ENCODE measurements around the gene WWTR1.
A peak's percentile ranks its signal among the peaks of the same experiment; 100 is the strongest.

WWTR1 gene

GRCh38 chr3:149647285-149647684, 10.5 kb downstream of the WWTR1 start:
- Histone ChIP-seq H3K4me1 (peaks cover 25% of the 10 kb centered on the region), H3K9me3 (no peaks in the 10 kb centered on the region), H3K27me3 (ENCODE audit: low read depth) (no peaks in the 10 kb centered on the region), H3K4me3 (no peak overlapping the region), H3K36me3 (replicated peaks) (peaks cover 36% of the 10 kb centered on the region)
- DNase-seq (ENCODE audit: low spot score in 2 of 2) = no peak
- in situ Hi-C loops (cut with MboI; ENCODE audit: low sequenced_read_pairs) = no loop called here

- in situ Hi-C loops (cut with MboI; ENCODE audit: low sequenced_read_pairs) = no loop called here
- DNase-seq (ENCODE audit: low spot score in 2 of 2) = no peak
- H3K27me3 ChIP-seq (ENCODE audit: low read depth) = no peaks in the 10 kb centered on the region
- no peak overlapping the region for H3K4me3 ChIP-seq
- H3K9me3 ChIP-seq = no peaks in the 10 kb centered on the region
- H3K4me1 ChIP-seq = peaks cover 32% of the 10 kb centered on the region
- H3K36me3 ChIP-seq (replicated peaks) = peaks cover 31% of the 10 kb centered on the region
These were observed 11.6 kb downstream of the WWTR1 start for GRCh38 chr3:149646181-149646766.

GRCh38 chr3:149643963-149644362, 13.9 kb downstream of the WWTR1 start:
- Histone ChIP-seq H3K9me3 (no peaks in the 10 kb centered on the region), H3K4me3 (no peak overlapping the region)
- in situ Hi-C loops (cut with MboI; ENCODE audit: low sequenced_read_pairs) = no loop called here

GRCh38 chr3:149643482-149643798, 14.4 kb downstream of the WWTR1 start:
- H3K4me3 ChIP-seq = no peak overlapping the region

More at GRCh38 chr3:149643963-149644362, 13.9 kb downstream of the WWTR1 start:
- H3K27me3 ChIP-seq (ENCODE audit: low read depth) = no peaks in the 10 kb centered on the region
- H3K4me1 ChIP-seq = peaks cover 42% of the 10 kb centered on the region
- peak in 1 of 2 experiments; percentile 15 for DNase-seq (ENCODE audit: low spot score in 2 of 2)
- peaks cover 17% of the 10 kb centered on the region for H3K36me3 ChIP-seq (replicated peaks)

GRCh38 chr3:149640976-149641728, 16.7 kb downstream of the WWTR1 start:
- H3K36me3 ChIP-seq (replicated peaks) = 0 out of 2 replicates have a peak, but pooled peaks cover 6% of the 10 kb centered on the region
- no peaks in the 10 kb centered on the region for H3K9me3 ChIP-seq
- in situ Hi-C loops (cut with MboI; ENCODE audit: low sequenced_read_pairs) = no loop called here
- H3K27me3 ChIP-seq (ENCODE audit: low read depth) = no peaks in the 10 kb centered on the region
- peaks cover 59% of the 10 kb centered on the region for H3K4me1 ChIP-seq
- no peak overlapping the region for H3K4me3 ChIP-seq
- peak in 1 of 2 experiments; percentile 34 for DNase-seq (ENCODE audit: low spot score in 2 of 2)

More at GRCh38 chr3:149643482-149643798, 14.4 kb downstream of the WWTR1 start:
- in situ Hi-C loops (cut with MboI; ENCODE audit: low sequenced_read_pairs) = no loop called here
- Histone ChIP-seq H3K9me3 (no peaks in the 10 kb centered on the region), H3K36me3 (replicated peaks) (peaks cover 13% of the 10 kb centered on the region), H3K4me1 (peaks cover 48% of the 10 kb centered on the region), H3K27me3 (ENCODE audit: low read depth) (no peaks in the 10 kb centered on the region)
- peak in 1 of 2 experiments; percentile 41 for DNase-seq (ENCODE audit: low spot score in 2 of 2)

GRCh38 chr3:149639093-149639486, 18.7 kb downstream of the WWTR1 start:
- Histone ChIP-seq H3K4me1 (peaks cover 54% of the 10 kb centered on the region), H3K4me3 (peak overlapping the region; percentile 3), H3K9me3 (no peaks in the 10 kb centered on the region), H3K36me3 (replicated peaks) (no peaks in the 10 kb centered on the region), H3K27me3 (ENCODE audit: low read depth) (no peaks in the 10 kb centered on the region)
- in situ Hi-C loops (cut with MboI; ENCODE audit: low sequenced_read_pairs) = no loop called here
- no peak for DNase-seq (ENCODE audit: low spot score in 2 of 2)

- in situ Hi-C loops (cut with MboI; ENCODE audit: low sequenced_read_pairs) = no loop called here
- no peaks in the 10 kb centered on the region for H3K27me3 ChIP-seq (ENCODE audit: low read depth)
- H3K4me3 ChIP-seq = peak overlapping the region; percentile 3
- DNase-seq (ENCODE audit: low spot score in 2 of 2) = peak; percentile 74 to 89
- peaks cover 47% of the 10 kb centered on the region for H3K4me1 ChIP-seq
- no peaks in the 10 kb centered on the region for H3K9me3 ChIP-seq
- no peaks in the 10 kb centered on the region for H3K36me3 ChIP-seq (replicated peaks)
These were observed 19.4 kb downstream of the WWTR1 start for GRCh38 chr3:149638228-149639092.

GRCh38 chr3:149635396-149635795, 22.4 kb downstream of the WWTR1 start:
- no peak for DNase-seq (ENCODE audit: low spot score in 2 of 2)
- H3K4me1 ChIP-seq = peaks cover 21% of the 10 kb centered on the region
- H3K27me3 ChIP-seq (ENCODE audit: low read depth) = no peaks in the 10 kb centered on the region
- H3K36me3 ChIP-seq (replicated peaks) = no peaks in the 10 kb centered on the region
- in situ Hi-C loops (cut with MboI; ENCODE audit: low sequenced_read_pairs) = no loop called here
- H3K4me3 ChIP-seq = no peak overlapping the region
- no peaks in the 10 kb centered on the region for H3K9me3 ChIP-seq

- Histone ChIP-seq H3K4me3 (no peak overlapping the region), H3K9me3 (no peaks in the 10 kb centered on the region), H3K36me3 (replicated peaks) (no peaks in the 10 kb centered on the region), H3K27me3 (ENCODE audit: low read depth) (no peaks in the 10 kb centered on the region), H3K4me1 (peaks cover 21% of the 10 kb centered on the region)
- DNase-seq (ENCODE audit: low spot score in 2 of 2) = no peak
- in situ Hi-C loops (cut with MboI; ENCODE audit: low sequenced_read_pairs) = no loop called here
These were observed 23.3 kb downstream of the WWTR1 start for GRCh38 chr3:149634573-149634972.

GRCh38 chr3:149634072-149634471, 23.8 kb downstream of the WWTR1 start:
- in situ Hi-C loops (cut with MboI; ENCODE audit: low sequenced_read_pairs) = no loop called here
- H3K27me3 ChIP-seq (ENCODE audit: low read depth) = no peaks in the 10 kb centered on the region
- H3K9me3 ChIP-seq = no peaks in the 10 kb centered on the region
- DNase-seq (ENCODE audit: low spot score in 2 of 2) = no peak
- H3K4me3 ChIP-seq = no peak overlapping the region
- no peaks in the 10 kb centered on the region for H3K36me3 ChIP-seq (replicated peaks)
- H3K4me1 ChIP-seq = peaks cover 17% of the 10 kb centered on the region

- Histone ChIP-seq H3K27me3 (ENCODE audit: low read depth) (no peaks in the 10 kb centered on the region), H3K4me3 (no peak overlapping the region), H3K36me3 (replicated peaks) (no peaks in the 10 kb centered on the region), H3K9me3 (no peaks in the 10 kb centered on the region), H3K4me1 (no peaks in the 10 kb centered on the region)
- in situ Hi-C loops (cut with MboI; ENCODE audit: low sequenced_read_pairs) = no loop called here
- DNase-seq (ENCODE audit: low spot score in 2 of 2) = no peak
These were observed 25.6 kb downstream of the WWTR1 start for GRCh38 chr3:149632225-149632624.

- in situ Hi-C loops (cut with MboI; ENCODE audit: low sequenced_read_pairs) = no loop called here
- Histone ChIP-seq H3K4me3 (no peak overlapping the region), H3K36me3 (replicated peaks) (no peaks in the 10 kb centered on the region), H3K27me3 (ENCODE audit: low read depth) (no peaks in the 10 kb centered on the region), H3K4me1 (no peaks in the 10 kb centered on the region; the same call in 1 of the 2 replicates), H3K9me3 (no peaks in the 10 kb centered on the region)
- no peak for DNase-seq (ENCODE audit: low spot score in 2 of 2)
These were observed 27.0 kb downstream of the WWTR1 start for GRCh38 chr3:149630806-149631205.

GRCh38 chr3:149628957-149629670, 28.7 kb downstream of the WWTR1 start:
- DNase-seq (ENCODE audit: low spot score in 2 of 2) = no peak
- in situ Hi-C loops (cut with MboI; ENCODE audit: low sequenced_read_pairs) = no loop called here
- Histone ChIP-seq H3K4me3 (no peak overlapping the region), H3K4me1 (no peaks in the 10 kb centered on the region; the same call in 1 of the 2 replicates), H3K27me3 (ENCODE audit: low read depth) (no peaks in the 10 kb centered on the region), H3K36me3 (replicated peaks) (no peaks in the 10 kb centered on the region), H3K9me3 (no peaks in the 10 kb centered on the region)
